GM19468 (cell line): ENCODE results near the gene ZIC4.
A peak's percentile ranks its signal among the peaks of the same experiment; 100 is the strongest.

Source experiments
- ATAC-seq: cut with Tn5 transposase; IDR thresholded peaks from one replicate; pipeline ENCODE4 v1.9.1; 2021; ENCODE audit warnings: mild to moderate bottlenecking, moderate library complexity, moderate number of reproducible peaks; ENCODE audit not compliant: unreplicated experiment; ENCODE audit errors: extremely low read depth

ZIC4 gene

GRCh38 chr3:147377412-147378367 is 28.7 kb downstream of the ZIC4 start:
- ATAC-seq = no peak

GRCh38 chr3:147373301-147373700 is 33.0 kb downstream of the ZIC4 start:
- no peak for ATAC-seq

- no peak for ATAC-seq
Observed at GRCh38 chr3:147372525-147373027, 33.8 kb downstream of the ZIC4 start.

- ATAC-seq = no peak
Observed at GRCh38 chr3:147371771-147372340, 34.5 kb downstream of the ZIC4 start.

GRCh38 chr3:147371140-147371539 is 35.2 kb downstream of the ZIC4 start:
- no peak for ATAC-seq

- no peak for ATAC-seq
Observed at GRCh38 chr3:147370349-147370748, 36.0 kb downstream of the ZIC4 start.

GRCh38 chr3:147369661-147370123 is 36.7 kb downstream of the ZIC4 start:
- ATAC-seq = no peak

GRCh38 chr3:147369231-147369630 is 37.1 kb downstream of the ZIC4 start:
- ATAC-seq = no peak

GRCh38 chr3:147368561-147369221 is 37.7 kb downstream of the ZIC4 start:
- no peak for ATAC-seq

- ATAC-seq = no peak
Observed at GRCh38 chr3:147368151-147368550, 38.2 kb downstream of the ZIC4 start.

- no peak for ATAC-seq
Observed at GRCh38 chr3:147367676-147368075, 38.7 kb downstream of the ZIC4 start.

- no peak for ATAC-seq
Observed at GRCh38 chr3:147365196-147366115, 40.9 kb downstream of the ZIC4 start.

- ATAC-seq = no peak
Observed at GRCh38 chr3:147364771-147365170, 41.6 kb downstream of the ZIC4 start.

GRCh38 chr3:147361454-147362420 is 44.6 kb downstream of the ZIC4 start:
- peak; percentile 75 for ATAC-seq

- ATAC-seq = no peak
Observed at GRCh38 chr3:147360646-147361453, 45.5 kb downstream of the ZIC4 start.

- no peak for ATAC-seq
Observed at GRCh38 chr3:147360051-147360439, 46.3 kb downstream of the ZIC4 start.

GRCh38 chr3:147359177-147360050 is 46.9 kb downstream of the ZIC4 start:
- no peak for ATAC-seq
